AG04450 (cell line): ENCODE results near the gene MIOS. TPM values are rescaled to one million over a fixed set of nuclear protein-coding genes. Genes with fewer than 3 reads are reported as not detected.

Source experiments
- CTCF ChIA-PET: fragments of 300-600, 350-600 bp; formaldehyde crosslinking; extraction: SDS; loops from one replicate; lab custom pipeline; 2022; ENCODE audit warnings: antibody characterized with exemption, inconsistent platforms; lab: Charles Lee
- POLR2A ChIA-PET: fragments of 350-600 bp; formaldehyde crosslinking; extraction: SDS; loops from one replicate; lab custom pipeline; 2021; ENCODE audit warnings: antibody characterized with exemption, inconsistent platforms; lab: Yijun Ruan, JAX
- DNase-seq: peaks from one replicate; pipeline ENCODE4 v3.0.0-alpha.2; 2011; ENCODE audit warnings: low read depth, low spot score
- H3K27ac ChIP-seq: one replicate; pipeline ENCODE4 v1.5.1; 2012; ENCODE audit warnings: low read depth, low read length, control low read depth
- H3K27me3 ChIP-seq: one replicate; pipeline ENCODE4 v1.6.0; 2012; ENCODE audit warnings: low read length; ENCODE audit not compliant: control insufficient read depth, insufficient read depth
- H3K4me3 ChIP-seq: 2 replicates; pipeline ENCODE4 v1.5.1; 2011; ENCODE audit warnings: mild to moderate bottlenecking, low read depth, low read length, control low read depth
- H3K9me3 ChIP-seq: 2 replicates; pipeline ENCODE4 v1.5.1; 2012; ENCODE audit warnings: low read length; ENCODE audit not compliant: control insufficient read depth, insufficient read depth
- polyA plus RNA-seq: library from polyadenylated mRNA; depleted of rRNA; stranded (reverse); fragments of >200 nt; gene quantifications from 2 replicates; pipeline ENCODE4 v1.2.3, GENCODE V29; 2011
- TF ChIP-seq, protein P1 (sequence below): IDR thresholded peaks from 2 replicates; pipeline ENCODE4 v1.5.1; 2011; ENCODE audit warnings: low read depth, low read length, control low read depth, inconsistent platforms

MIOS gene
- polyA plus RNA-seq, 1 experiment, result 26.6 TPM

DNA sequence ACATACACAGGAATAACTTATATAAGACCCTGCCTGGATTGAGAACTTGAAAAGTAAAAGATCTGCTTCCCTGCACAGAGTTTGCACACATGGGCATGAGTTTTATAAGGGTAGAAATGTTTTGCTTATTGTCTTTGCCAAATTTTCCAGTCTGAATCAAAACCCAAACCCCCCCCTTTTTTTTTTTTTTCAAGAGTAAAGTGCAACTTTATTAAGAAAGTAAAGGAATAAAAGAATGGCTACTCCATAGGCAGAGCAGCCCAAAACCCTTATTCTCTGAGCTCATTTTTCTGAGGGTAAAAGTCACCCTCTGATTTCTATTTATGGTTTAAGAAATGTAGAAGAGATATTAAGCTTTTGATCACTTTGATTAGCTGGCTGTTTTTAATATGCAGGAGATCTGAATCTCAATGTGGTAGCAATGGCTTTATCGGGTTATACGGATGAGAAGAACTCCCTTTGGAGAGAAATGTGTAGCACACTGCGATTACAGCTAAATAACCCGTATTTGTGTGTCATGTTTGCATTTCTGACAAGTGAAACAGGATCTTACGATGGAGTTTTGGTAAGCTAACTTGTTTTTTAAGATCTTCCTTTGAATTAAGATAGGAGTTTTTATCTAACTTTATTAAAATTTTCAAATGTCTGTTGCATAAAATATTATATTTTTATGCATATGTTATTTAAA is 18.7 kb downstream of the MIOS start:
- Histone ChIP-seq H3K27me3 (no peaks in the 10 kb centered on the region), H3K9me3 (no peaks in the 10 kb centered on the region), H3K4me3 (no peak overlapping the region), H3K27ac (no peak overlapping the region)
- no peak for DNase-seq
- ChIA-PET CTCF (interaction anchor here (1.0 to 2.9 kb wide), 4 partner anchors 9 to 631 kb away, joined by 3 to 20 read pairs (median 5); no protein-coding TSS in a partner anchor), POLR2A (no interaction called here)
- TF ChIP-seq, protein P1, sequence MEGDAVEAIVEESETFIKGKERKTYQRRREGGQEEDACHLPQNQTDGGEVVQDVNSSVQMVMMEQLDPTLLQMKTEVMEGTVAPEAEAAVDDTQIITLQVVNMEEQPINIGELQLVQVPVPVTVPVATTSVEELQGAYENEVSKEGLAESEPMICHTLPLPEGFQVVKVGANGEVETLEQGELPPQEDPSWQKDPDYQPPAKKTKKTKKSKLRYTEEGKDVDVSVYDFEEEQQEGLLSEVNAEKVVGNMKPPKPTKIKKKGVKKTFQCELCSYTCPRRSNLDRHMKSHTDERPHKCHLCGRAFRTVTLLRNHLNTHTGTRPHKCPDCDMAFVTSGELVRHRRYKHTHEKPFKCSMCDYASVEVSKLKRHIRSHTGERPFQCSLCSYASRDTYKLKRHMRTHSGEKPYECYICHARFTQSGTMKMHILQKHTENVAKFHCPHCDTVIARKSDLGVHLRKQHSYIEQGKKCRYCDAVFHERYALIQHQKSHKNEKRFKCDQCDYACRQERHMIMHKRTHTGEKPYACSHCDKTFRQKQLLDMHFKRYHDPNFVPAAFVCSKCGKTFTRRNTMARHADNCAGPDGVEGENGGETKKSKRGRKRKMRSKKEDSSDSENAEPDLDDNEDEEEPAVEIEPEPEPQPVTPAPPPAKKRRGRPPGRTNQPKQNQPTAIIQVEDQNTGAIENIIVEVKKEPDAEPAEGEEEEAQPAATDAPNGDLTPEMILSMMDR, result no peak

DNA sequence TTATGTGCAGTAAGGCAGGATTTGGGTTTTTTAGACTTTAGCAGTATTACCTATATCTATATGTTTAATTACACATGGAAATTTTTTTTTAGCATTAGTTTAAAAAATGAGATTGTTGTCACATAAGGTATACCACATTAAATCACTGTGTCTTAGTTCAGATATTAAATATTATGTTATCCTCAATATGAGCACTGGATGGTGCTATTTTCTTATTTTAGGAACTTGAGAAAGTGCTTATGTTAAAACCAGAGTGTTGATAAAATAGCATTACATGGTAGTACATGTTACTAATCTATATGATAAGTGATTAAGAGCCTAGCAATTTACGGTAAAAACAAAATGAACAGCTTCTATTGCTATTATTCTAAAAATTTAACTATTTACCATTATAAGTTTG is 28.8 kb downstream of the MIOS start:
- H3K27ac ChIP-seq, result no peak overlapping the region
- TF ChIP-seq, protein P1, result peak; percentile 43
- no peak overlapping the region for H3K4me3 ChIP-seq
- H3K9me3 ChIP-seq, result no peaks in the 10 kb centered on the region
- H3K27me3 ChIP-seq, result no peaks in the 10 kb centered on the region
- no peak for DNase-seq
- ChIA-PET POLR2A (no interaction called here), CTCF (interaction anchor here (0.7 to 3.5 kb wide), 24 partner anchors 10 to 701 kb away, joined by 3 to 56 read pairs (median 4); partner anchors contain the start of genes RPA3 and UMAD1)

DNA sequence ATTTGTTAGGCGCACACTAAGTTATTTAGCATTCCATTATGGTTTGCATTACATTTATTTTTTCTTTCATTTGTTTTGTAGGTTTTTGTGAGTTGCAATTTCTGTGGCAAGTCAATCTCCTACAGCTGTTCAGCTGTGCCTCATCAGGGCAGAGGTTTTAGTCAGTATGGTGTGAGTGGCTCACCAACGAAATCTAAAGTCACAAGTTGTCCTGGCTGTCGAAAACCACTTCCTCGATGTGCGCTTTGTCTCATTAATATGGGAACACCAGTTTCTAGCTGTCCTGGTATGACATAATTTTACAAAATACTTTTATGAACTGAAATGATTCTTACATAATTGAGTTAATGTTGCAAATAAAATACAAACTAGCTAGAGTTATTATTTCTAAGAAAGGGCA is 29.5 kb downstream of the MIOS start:
- ChIA-PET POLR2A (no interaction called here), CTCF (interaction anchor here (0.7 to 3.5 kb wide), 17 partner anchors 11 to 700 kb away, joined by 3 to 56 read pairs (median 7); partner anchors contain the start of gene UMAD1)
- H3K27me3 ChIP-seq, result no peaks in the 10 kb centered on the region
- TF ChIP-seq, protein P1, result no peak
- no peak for DNase-seq
- H3K9me3 ChIP-seq, result no peaks in the 10 kb centered on the region
- H3K27ac ChIP-seq, result no peak overlapping the region
- no peak overlapping the region for H3K4me3 ChIP-seq

DNA sequence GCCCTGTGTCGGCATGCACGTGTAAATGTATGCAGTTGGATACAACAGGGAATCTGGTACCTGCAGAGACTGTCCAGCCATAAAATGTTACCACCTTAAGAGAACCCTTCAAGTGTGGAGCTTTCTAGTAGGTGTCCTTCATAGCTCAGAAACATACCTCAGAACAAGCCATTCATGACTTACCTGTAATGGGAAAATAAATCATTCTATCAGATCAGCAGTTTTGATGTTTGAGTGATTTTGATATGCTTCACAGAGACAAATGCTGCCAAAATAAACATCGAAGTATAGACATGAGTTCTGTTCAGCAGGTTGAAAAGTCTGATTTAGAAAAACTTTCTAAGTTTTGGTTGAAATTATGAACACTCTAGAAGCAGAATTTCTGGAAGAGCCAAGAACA is 40.3 kb downstream of the MIOS start:
- no peaks in the 10 kb centered on the region for H3K27me3 ChIP-seq
- ChIA-PET CTCF (interaction anchor here (1.2 kb wide), 1 partner anchor 11 kb away, joined by 4 read pairs; no protein-coding TSS in a partner anchor), POLR2A (no interaction called here)
- TF ChIP-seq, protein P1, result no peak
- H3K4me3 ChIP-seq, result no peak overlapping the region
- H3K9me3 ChIP-seq, result no peaks in the 10 kb centered on the region
- DNase-seq, result no peak
- no peak overlapping the region for H3K27ac ChIP-seq

DNA sequence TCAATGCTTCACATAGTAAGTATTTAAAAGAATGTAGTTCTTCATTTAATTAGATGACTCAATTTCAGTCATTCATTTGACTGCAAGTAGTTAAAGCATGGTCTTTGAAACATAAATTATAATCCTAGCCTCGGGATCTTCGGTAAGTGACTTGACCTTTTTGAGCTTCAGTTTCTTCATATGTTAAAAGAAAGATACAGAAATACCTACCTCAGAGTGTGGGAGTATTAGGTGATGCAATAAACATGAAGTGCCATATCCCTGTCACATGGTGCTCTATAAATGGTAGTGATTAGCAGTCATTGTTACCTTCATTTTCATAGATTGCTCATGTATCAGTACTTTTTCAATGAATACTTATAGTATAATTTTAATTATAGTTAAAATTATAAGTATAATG is 42.6 kb downstream of the MIOS start:
- H3K9me3 ChIP-seq, result no peaks in the 10 kb centered on the region
- no peak overlapping the region for H3K4me3 ChIP-seq
- H3K27ac ChIP-seq, result no peak overlapping the region
- POLR2A ChIA-PET, result no interaction called here
- TF ChIP-seq, protein P1, result no peak
- H3K27me3 ChIP-seq, result no peaks in the 10 kb centered on the region
- DNase-seq, result no peak
- CTCF ChIA-PET, result no interaction called here
